GM10266 (cell line): ENCODE data around the gene DCTN1.
"Not testable (repeated sequence)": the region's sequence is repeated elsewhere in the genome, so short reads cannot be mapped to it uniquely, and the experiment has no call there.

Source experiments
- DNase-seq: peaks from one replicate; pipeline ENCODE4 v3.0.0; 2012; ENCODE audit errors: extremely low spot score
- TF ChIP-seq, protein P1 (sequence below): IDR thresholded peaks from 2 replicates; pipeline ENCODE4 v1.5.1; 2012; ENCODE audit warnings: mild to moderate bottlenecking, low read depth; ENCODE audit not compliant: control insufficient read depth, insufficient read depth; ENCODE audit errors: missing control alignments

The DCTN1 gene

DNA sequence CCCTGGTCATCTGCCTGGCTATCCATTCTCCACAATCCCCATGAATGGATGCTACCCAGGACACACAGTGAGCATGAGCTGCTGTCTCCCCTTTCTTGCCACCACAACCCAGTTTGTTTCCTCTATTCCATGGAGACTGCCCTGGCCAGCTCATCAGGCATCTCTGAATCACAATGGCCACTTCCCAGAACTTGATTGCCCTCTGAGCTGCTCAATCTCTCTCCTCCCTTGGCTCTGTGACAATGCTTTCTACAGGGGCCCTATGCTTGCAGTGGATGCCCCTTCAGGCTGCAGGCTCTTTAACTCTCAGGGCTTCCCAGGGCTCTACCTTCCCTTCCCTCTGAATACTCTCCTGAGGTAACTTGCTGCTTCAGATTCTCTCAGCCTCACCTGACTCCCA is 22.5 kb downstream of the DCTN1 start:
- no peak for DNase-seq
- TF ChIP-seq, protein P1, sequence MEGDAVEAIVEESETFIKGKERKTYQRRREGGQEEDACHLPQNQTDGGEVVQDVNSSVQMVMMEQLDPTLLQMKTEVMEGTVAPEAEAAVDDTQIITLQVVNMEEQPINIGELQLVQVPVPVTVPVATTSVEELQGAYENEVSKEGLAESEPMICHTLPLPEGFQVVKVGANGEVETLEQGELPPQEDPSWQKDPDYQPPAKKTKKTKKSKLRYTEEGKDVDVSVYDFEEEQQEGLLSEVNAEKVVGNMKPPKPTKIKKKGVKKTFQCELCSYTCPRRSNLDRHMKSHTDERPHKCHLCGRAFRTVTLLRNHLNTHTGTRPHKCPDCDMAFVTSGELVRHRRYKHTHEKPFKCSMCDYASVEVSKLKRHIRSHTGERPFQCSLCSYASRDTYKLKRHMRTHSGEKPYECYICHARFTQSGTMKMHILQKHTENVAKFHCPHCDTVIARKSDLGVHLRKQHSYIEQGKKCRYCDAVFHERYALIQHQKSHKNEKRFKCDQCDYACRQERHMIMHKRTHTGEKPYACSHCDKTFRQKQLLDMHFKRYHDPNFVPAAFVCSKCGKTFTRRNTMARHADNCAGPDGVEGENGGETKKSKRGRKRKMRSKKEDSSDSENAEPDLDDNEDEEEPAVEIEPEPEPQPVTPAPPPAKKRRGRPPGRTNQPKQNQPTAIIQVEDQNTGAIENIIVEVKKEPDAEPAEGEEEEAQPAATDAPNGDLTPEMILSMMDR, result no peak

DNA sequence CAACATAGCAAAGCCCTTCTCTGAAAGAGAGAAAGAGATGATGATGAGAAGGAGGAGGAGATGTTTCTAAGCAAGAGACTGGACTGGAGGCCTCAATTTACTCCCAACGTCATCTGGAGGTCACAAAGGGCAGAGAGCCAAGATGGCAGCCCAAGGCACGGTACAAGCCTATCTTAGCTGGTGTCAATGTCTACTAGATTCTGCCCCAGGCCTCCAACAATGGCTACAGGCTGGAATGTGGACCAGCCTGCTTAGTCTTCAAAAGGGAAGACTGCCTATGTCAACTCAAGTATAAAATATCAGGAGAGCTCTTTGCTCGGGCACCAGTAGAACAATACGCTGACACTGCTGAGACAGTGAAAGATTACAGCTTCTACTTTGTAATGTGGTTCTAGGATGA is 30.2 kb downstream of the DCTN1 start:
- TF ChIP-seq, protein P1, result no peak
- DNase-seq, result no peak

DNA sequence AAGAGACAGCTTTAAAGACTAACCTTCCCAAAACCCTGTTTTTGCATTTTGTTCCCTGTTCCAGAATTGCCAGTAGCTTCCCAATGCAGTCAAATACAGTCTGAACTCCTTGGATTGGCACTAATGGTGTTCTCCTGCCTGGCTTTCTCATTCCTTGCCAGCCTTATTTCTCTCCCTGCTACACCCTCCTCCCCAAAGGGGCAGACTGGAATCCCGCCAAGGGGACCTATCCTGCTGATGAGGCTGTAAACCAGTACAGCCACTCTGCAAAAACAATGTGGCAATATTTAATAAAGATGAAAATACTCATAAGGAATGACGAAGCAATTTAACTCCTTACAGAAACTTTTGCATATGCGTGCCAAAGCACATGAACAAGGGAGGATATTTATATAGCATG is 32.4 kb downstream of the DCTN1 start:
- TF ChIP-seq, protein P1, result no peak
- no peak for DNase-seq

DNA sequence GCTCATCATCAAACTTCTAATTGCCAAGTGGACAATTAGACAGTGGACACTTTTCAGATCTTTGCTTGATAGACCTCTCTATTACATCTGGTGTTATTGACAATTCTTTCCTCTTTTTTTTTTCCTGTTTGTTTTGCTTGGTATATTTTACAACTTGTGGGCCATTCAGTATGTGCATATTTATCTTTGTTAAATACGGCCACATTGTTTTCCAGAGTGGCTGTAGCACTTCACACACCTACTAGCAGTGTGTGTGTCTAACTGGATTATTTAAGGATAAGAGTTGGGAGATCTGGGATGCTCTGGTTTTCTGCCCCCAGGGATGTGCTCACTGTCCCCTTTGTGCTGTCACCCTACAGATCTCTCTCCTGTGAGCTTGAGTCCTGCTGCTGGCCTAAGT is 32.8 kb downstream of the DCTN1 start:
- DNase-seq, result no peak
- TF ChIP-seq, protein P1, result no peak

DNA sequence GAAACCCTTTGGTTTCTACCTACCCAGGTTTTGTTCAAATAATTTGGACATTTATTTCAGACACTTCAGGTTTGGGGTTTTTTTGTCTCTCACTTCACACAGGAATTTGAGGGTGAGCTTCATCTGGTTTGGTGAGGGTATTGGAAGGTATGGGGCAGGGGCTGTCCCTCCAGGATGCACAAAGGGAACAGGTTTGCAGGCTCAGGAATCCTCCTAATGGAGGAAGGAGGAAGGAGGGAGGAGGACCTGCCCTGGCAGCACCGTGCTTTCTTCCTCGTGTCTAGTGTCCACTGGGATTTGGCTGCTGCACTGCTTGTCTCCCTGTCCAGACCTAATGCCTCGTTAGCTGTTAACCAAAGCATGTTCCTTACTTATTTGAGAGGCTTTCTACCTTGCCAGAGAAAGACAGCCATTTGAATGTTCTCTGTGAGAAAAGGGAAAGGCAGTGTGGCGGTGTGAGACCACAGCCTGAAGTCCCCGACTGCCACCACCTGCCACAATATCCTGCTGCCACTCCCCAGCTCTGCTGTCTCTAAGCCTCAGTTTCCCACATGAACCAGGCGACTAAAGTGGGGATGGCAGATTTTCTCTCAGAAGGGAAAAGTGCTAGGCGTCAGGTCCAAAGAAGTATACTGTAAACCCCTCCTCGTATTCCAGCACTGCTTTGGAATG is 34.7 kb downstream of the DCTN1 start:
- DNase-seq, result no peak
- TF ChIP-seq, protein P1, result no peak

DNA sequence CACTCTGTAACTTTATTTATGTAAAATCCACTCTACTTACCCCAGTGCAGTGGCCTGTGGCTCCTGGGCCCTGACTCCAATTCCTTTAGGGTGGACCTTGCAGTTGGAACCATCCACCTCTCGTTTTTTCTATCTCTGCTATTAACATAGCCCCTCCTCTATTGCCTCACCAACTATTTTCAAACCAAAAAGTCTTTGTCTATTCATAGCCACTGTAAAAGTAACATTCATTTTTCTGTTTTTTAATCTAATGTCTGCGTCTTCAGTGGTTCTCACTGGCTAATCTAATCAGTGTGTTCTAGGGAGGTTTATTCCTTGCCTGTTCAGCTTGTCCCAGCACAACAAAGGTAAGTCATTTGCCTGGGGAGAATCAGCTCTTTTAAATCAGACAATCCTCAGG is 36.8 kb downstream of the DCTN1 start, which contains the start of gene SLC4A5:
Gene SLC4A5, minus strand, starts transcription at position 101 of the 400 bp plus-strand sequence. CDS start 28,393 bp downstream, outside the sequence.
- DNase-seq, result no peak
- TF ChIP-seq, protein P1, result no peak

DNA sequence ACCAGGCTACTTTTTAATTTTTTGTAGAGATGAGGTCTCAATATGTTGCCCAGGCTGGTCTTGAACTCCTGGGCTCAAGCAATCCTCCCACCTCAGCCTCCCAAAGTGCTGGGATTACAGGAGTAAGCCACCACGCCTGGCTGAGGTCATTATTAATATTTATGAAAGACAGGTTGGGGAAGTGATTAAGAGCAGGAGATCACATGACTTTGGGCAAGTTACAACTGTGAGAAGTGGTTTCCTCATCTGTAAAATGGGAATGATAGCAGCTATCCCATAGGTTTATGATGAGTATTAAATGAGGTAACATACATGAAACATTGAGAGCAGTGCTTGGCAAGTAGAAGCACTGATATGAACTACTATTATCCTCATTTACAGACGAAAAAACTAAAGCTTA is 43.9 kb downstream of the DCTN1 start:
- not testable (repeated sequence) for DNase-seq

DNA sequence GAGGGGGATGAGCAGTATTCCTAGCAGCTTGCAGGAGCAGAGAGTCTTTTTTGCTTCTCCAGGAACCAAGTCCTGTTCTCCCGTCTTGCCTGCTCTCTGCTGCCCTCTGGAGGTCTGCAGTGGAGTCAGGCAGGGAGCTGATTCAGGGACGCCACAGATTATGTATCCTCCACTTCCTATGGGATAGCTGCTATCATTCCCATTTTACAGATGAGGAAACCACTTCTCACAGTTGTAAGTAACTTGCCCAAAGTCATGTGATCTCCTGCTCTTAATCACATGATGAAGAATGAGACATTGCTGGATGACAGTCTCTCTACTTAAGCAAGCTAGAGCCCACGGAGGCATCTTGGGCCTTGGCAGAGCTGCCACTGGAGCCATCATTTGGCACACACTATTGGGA is 45.2 kb downstream of the DCTN1 start:
- TF ChIP-seq, protein P1, result peak; percentile 97
- DNase-seq, result peak; percentile 65
